Measurements from ENCODE around the gene LPCAT4. TPM values are rescaled to one million over a fixed set of nuclear protein-coding genes. Genes with fewer than 3 reads are reported as not detected.

LPCAT4 gene
- total and polyA plus RNA-seq, 2 donors (not counting 1 experiment from before 2014, with no cell fraction given), result 6.3 to 21.8 TPM

DNA sequence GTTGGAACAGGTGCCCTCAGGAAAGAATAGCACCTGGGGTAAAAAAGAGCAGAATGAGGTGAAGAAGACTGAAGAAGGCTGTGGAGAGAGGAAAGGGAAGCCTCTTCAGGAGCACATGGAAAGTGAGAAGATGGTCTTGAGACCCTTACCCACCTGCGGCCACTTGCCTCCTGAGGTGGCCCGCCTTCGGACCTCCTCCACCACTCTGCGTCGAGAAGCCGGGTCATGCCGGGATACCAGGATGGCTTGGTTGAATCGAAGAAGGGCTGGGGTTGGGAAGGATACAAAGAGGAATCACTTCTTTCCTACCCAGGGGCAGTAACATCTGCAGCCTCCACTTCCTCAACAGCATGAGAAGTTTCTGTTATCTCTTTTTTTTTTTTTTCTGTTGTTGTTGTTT lies 3.0 kb downstream of the LPCAT4 start:
- Histone ChIP-seq H3K4me2 (ENCODE audit: extremely low read depth, insufficient read depth, low read length) (no peak overlapping the region), H2AFZ (ENCODE audit: low read length) (no peak overlapping the region), H3K9ac (ENCODE audit: insufficient read depth, low read length) (no peak overlapping the region), H3K4me3 (replicated peaks in 1 of 4; ENCODE audit: control extremely low read depth in 1 of 4, insufficient read depth in 1 of 4, low read depth in 3 of 4, low read length in 4 of 4) (no peak overlapping the region), H3K9me3 (ENCODE audit: control insufficient read depth, insufficient read depth, low read depth, low read length) (no peaks in the 10 kb centered on the region), H3K36me3 (ENCODE audit: control insufficient read depth, insufficient read depth, low read length) (peaks cover 10% of the 10 kb centered on the region), H4K20me1 (ENCODE audit: control insufficient read depth, extremely low read depth, insufficient read depth, low read length) (no peaks in the 10 kb centered on the region), H3K27ac (ENCODE audit: insufficient read depth, low read length) (no peak overlapping the region), H3K4me1 (ENCODE audit: control insufficient read depth, extremely low read depth, insufficient read depth, low read length) (no peaks in the 10 kb centered on the region), H3K27me3 (ENCODE audit: control insufficient read depth, insufficient read depth, low read length) (no peaks in the 10 kb centered on the region), H3K79me2 (ENCODE audit: control insufficient read depth, insufficient read depth, low read length) (peaks cover 8% of the 10 kb centered on the region)
- no peak for DNase-seq (ENCODE audit: low read depth in 2 of 2)
- TF ChIP-seq EZH2 (IDR thresholded peaks at IDR 0.05; ENCODE audit: low read length, missing control alignments), result no peak
- TF ChIP-seq, protein P1, sequence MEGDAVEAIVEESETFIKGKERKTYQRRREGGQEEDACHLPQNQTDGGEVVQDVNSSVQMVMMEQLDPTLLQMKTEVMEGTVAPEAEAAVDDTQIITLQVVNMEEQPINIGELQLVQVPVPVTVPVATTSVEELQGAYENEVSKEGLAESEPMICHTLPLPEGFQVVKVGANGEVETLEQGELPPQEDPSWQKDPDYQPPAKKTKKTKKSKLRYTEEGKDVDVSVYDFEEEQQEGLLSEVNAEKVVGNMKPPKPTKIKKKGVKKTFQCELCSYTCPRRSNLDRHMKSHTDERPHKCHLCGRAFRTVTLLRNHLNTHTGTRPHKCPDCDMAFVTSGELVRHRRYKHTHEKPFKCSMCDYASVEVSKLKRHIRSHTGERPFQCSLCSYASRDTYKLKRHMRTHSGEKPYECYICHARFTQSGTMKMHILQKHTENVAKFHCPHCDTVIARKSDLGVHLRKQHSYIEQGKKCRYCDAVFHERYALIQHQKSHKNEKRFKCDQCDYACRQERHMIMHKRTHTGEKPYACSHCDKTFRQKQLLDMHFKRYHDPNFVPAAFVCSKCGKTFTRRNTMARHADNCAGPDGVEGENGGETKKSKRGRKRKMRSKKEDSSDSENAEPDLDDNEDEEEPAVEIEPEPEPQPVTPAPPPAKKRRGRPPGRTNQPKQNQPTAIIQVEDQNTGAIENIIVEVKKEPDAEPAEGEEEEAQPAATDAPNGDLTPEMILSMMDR (conservative IDR thresholded peaks at IDR 0.05 in 1 of 2, IDR thresholded peaks at IDR 0.05 in 1 of 2; ENCODE audit: low read depth in 1 of 2, low read length in 2 of 2), result no peak

DNA sequence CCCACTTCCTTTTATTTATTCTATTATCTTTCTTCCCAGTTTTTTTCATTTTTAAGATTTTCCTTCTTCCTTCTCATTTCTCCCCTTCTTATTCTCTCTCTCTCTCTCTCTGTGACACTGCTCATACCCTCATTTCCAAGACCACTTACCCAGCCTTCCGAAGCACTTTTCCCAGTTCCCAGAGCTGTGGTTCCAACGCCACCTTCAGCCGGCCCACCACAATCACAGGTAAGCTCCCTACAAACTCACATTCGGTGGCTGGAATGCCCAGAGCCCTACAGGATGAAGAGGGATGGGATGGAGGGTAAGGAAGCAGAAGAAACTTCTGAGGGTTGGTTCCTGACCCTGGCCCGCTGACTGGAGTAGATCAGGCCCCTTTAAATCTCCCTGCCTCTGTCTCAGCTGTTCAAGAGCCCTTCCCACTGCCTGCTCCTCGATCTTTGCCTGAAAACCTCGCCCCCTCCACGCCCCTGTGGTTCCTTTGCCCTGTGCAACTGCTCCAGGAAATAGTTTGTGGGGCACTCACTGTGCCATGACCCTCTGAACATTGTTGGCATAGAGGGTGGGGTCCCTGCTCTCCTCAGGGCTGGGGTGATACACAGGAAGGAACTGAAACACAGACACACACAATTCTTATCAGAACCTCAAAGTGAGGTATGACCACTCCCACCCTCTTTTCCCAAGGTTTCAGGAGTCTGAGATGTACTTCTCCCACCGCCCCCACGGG lies 4.8 kb downstream of the LPCAT4 start:
- no peaks in the 10 kb centered on the region for H4K20me1 ChIP-seq (ENCODE audit: control insufficient read depth, extremely low read depth, insufficient read depth, low read length)
- no peak for TF ChIP-seq EZH2 (IDR thresholded peaks at IDR 0.05; ENCODE audit: low read length, missing control alignments)
- TF ChIP-seq, protein P1 (conservative IDR thresholded peaks at IDR 0.05 in 1 of 2, IDR thresholded peaks at IDR 0.05 in 1 of 2; ENCODE audit: low read depth in 1 of 2, low read length in 2 of 2), result no peak
- peaks cover 8% of the 10 kb centered on the region for H3K79me2 ChIP-seq (ENCODE audit: control insufficient read depth, insufficient read depth, low read length)
- H3K36me3 ChIP-seq (ENCODE audit: control insufficient read depth, insufficient read depth, low read length), result peaks cover 13% of the 10 kb centered on the region
- no peaks in the 10 kb centered on the region for H3K9me3 ChIP-seq (ENCODE audit: control insufficient read depth, insufficient read depth, low read depth, low read length)
- no peaks in the 10 kb centered on the region for H3K27me3 ChIP-seq (ENCODE audit: control insufficient read depth, insufficient read depth, low read length)
- H3K9ac ChIP-seq (ENCODE audit: insufficient read depth, low read length), result no peak overlapping the region
- no peak overlapping the region for H3K27ac ChIP-seq (ENCODE audit: insufficient read depth, low read length)
- H3K4me2 ChIP-seq (ENCODE audit: extremely low read depth, insufficient read depth, low read length), result no peak overlapping the region
- no peak overlapping the region for H3K4me3 ChIP-seq (replicated peaks in 1 of 4; ENCODE audit: control extremely low read depth in 1 of 4, insufficient read depth in 1 of 4, low read depth in 3 of 4, low read length in 4 of 4)
- H2AFZ ChIP-seq (ENCODE audit: low read length), result no peak overlapping the region
- no peak for DNase-seq (ENCODE audit: low read depth in 2 of 2)
- no peaks in the 10 kb centered on the region for H3K4me1 ChIP-seq (ENCODE audit: control insufficient read depth, extremely low read depth, insufficient read depth, low read length)

DNA sequence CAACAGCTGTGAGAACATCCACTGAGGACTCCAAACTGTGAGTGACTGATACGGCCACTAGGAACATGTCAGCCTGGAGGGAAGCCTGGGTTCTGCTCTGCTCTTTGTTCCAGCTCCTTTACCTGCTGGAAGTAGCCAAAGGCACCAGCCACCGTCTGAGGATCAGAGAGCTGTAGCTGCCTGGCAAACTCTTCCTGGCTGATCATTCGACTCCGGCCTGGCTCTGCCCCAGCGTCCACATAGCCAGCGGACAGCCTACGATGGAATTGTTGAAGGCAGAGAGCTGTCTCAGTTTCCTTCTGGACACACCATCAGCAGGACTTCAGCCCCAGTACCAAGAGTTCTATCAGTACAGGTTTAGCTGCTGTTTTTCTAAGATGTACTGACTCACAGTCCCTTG lies 5.7 kb downstream of the LPCAT4 start:
- DNase-seq (ENCODE audit: low read depth in 2 of 2), result no peak
- Histone ChIP-seq H3K9ac (ENCODE audit: insufficient read depth, low read length) (no peak overlapping the region), H3K79me2 (ENCODE audit: control insufficient read depth, insufficient read depth, low read length) (peaks cover 4% of the 10 kb centered on the region), H4K20me1 (ENCODE audit: control insufficient read depth, extremely low read depth, insufficient read depth, low read length) (no peaks in the 10 kb centered on the region), H3K4me1 (ENCODE audit: control insufficient read depth, extremely low read depth, insufficient read depth, low read length) (no peaks in the 10 kb centered on the region), H3K4me2 (ENCODE audit: extremely low read depth, insufficient read depth, low read length) (no peak overlapping the region), H3K27me3 (ENCODE audit: control insufficient read depth, insufficient read depth, low read length) (no peaks in the 10 kb centered on the region), H3K27ac (ENCODE audit: insufficient read depth, low read length) (no peak overlapping the region), H3K9me3 (ENCODE audit: control insufficient read depth, insufficient read depth, low read depth, low read length) (no peaks in the 10 kb centered on the region), H2AFZ (ENCODE audit: low read length) (no peak overlapping the region), H3K36me3 (ENCODE audit: control insufficient read depth, insufficient read depth, low read length) (peaks cover 13% of the 10 kb centered on the region), H3K4me3 (replicated peaks in 1 of 4; ENCODE audit: control extremely low read depth in 1 of 4, insufficient read depth in 1 of 4, low read depth in 3 of 4, low read length in 4 of 4) (no peak overlapping the region)
- no peak for TF ChIP-seq EZH2 (IDR thresholded peaks at IDR 0.05; ENCODE audit: low read length, missing control alignments)
- TF ChIP-seq, protein P1 (conservative IDR thresholded peaks at IDR 0.05 in 1 of 2, IDR thresholded peaks at IDR 0.05 in 1 of 2; ENCODE audit: low read depth in 1 of 2, low read length in 2 of 2), result no peak

All from fibroblast of lung (primary cell).